Suprapubic skin (tissue), 3 donors: ENCODE data around the gene FOXE3.

ENCODE experiments used
- POLR2AphosphoS5 ChIP-seq, 3 donors: sonication (generic); formaldehyde crosslinking; IDR thresholded peaks; one replicate each; pipeline ENCODE4 v1.6.1; 2017; ENCODE audit warnings: antibody characterized with exemption in 3 of 3
- TF ChIP-seq, protein P1 (sequence below), 2 donors: fragments of 200-600 bp in 1 of 2; fragments of 450-650 bp in 1 of 2; sonication (generic) in 1 of 2; IDR thresholded peaks; one replicate each; pipeline ENCODE4 v1.5.1; 2016 to 2019; ENCODE audit warnings: antibody characterized with exemption in 2 of 2, mild to moderate bottlenecking in 1 of 2, moderate library complexity in 1 of 2

DNA sequence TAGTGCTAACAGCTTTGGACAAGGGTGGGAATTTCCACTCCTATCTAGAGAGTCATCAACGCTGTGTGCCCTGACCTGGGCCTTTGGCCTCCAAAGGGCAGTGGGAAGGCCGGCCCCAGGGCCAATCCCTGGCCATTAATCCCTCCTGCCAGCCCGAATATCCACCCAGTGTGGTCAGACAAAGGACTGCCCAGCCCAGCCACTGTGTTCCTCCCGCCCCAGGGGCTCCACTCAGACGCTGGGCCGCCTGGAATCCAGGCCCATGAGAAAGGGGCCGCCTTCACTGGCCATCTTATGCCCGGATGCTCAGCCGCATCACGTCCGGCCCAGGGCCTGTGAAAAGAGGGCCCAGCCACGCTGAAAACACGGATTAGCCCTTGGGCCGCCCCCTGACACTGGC lies 3.6 kb upstream of the FOXE3 start:
- TF ChIP-seq, protein P1, sequence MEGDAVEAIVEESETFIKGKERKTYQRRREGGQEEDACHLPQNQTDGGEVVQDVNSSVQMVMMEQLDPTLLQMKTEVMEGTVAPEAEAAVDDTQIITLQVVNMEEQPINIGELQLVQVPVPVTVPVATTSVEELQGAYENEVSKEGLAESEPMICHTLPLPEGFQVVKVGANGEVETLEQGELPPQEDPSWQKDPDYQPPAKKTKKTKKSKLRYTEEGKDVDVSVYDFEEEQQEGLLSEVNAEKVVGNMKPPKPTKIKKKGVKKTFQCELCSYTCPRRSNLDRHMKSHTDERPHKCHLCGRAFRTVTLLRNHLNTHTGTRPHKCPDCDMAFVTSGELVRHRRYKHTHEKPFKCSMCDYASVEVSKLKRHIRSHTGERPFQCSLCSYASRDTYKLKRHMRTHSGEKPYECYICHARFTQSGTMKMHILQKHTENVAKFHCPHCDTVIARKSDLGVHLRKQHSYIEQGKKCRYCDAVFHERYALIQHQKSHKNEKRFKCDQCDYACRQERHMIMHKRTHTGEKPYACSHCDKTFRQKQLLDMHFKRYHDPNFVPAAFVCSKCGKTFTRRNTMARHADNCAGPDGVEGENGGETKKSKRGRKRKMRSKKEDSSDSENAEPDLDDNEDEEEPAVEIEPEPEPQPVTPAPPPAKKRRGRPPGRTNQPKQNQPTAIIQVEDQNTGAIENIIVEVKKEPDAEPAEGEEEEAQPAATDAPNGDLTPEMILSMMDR (IDR thresholded peaks at IDR 0.05) = no peak
- no peak for TF ChIP-seq POLR2AphosphoS5 (IDR thresholded peaks at IDR 0.05)
